HG03175 (cell line): ENCODE results near the gene GALNS.
"Not testable (repeated sequence)": the region's sequence is repeated elsewhere in the genome, so short reads cannot be mapped to it uniquely, and the experiment has no call there.

Experiments
- ATAC-seq: cut with Tn5 transposase; IDR thresholded peaks from one replicate; pipeline ENCODE4 v1.9.1; 2021; ENCODE audit warnings: mild to moderate bottlenecking, moderate library complexity; ENCODE audit not compliant: unreplicated experiment

Gene GALNS

GRCh38 chr16:88839745-88840599 is 16.8 kb downstream of the GALNS start:
- ATAC-seq: no peak

DNA sequence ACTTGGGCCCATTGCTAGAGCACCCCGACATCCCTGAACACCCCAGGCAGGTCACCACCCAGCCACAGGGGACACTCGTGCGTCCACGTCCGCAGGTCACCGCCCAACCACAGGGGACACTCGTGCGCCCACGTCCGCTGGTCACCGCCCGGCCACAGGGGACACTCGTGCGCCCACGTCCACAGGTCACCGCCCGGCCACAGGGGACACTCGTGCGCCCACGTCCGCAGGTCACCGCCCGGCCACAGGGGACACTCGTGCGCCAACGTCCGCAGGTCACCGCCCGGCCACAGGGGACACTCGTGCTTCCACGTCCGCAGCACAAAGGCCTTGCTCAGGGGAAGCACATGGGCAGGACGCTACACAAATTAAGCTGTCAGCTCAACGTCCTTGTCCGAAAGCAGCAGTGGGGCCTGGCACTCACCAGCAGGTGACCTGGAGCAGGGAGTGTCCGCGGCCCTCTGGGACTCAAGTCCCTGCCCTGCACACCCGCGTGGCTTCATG is 17.7 kb downstream of the GALNS start:
- no peak for ATAC-seq

DNA sequence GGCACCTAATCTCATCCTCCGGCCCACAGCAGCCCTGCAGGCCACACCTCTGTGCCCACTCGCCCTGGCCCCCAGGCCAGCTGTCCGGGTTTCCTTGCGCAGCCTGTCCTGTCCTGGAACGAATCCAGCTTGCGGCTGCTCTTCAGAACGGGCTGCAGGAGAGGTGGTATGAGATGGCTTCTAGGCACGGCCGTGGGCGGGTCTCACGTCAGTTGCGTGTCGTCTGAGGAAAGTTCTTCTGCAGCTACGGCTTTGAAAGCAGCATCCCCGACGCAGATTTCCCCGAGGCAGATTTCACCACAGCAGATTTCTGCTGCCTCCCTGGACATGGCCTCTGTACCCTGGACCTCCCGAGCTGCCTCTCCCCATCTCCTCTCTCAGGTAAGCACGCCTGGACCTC is 18.2 kb downstream of the GALNS start:
- no peak for ATAC-seq

GRCh38 chr16:88837806-88838205 is 18.9 kb downstream of the GALNS start:
- no peak for ATAC-seq

GRCh38 chr16:88836791-88837190 is 20.0 kb downstream of the GALNS start:
- ATAC-seq: no peak

GRCh38 chr16:88835818-88836217 is 20.9 kb downstream of the GALNS start:
- ATAC-seq: no peak

- no peak for ATAC-seq
Measured at GRCh38 chr16:88835383-88835782, 21.4 kb downstream of the GALNS start.

DNA sequence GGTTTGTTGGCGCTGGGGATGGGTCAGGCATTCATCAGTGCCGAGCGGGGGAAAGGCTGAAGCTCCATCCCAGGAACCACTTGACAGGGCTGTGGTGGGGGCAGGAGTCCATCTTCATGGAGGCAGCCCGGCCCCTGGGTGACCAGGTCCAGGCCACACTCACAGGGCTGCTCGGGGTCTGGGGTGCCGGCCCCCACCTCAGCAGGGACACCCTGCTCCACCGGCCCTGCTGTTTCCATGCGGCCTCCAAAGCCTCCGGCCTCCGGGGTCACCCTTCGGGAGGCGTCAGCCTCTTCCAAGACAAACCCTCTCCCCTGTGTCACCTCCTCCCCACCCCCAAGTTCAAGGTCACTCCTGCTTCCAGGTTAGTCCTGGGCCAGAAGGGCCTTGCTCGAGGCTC is 22.1 kb downstream of the GALNS start:
- no peak for ATAC-seq

DNA sequence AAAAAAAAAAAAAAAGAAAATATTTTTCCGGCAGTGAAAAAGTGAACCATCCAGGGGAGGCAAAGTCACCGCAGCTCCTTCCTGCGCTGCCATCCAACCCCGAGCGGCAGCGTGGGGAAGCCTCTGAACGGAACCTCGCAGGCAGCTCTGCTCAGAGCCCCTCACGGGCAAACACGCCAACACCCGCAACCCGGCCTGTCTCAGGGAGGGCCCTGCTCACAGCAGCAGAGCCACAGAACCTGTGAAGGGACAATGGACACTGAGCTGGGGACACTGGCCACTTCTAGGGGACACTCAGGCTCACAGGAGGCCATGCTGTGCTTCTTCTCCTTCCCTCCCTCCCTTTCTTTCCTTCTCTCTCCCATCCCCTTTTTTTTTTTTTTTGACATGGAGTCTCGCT is 23.7 kb downstream of the GALNS start:
- ATAC-seq: no peak

DNA sequence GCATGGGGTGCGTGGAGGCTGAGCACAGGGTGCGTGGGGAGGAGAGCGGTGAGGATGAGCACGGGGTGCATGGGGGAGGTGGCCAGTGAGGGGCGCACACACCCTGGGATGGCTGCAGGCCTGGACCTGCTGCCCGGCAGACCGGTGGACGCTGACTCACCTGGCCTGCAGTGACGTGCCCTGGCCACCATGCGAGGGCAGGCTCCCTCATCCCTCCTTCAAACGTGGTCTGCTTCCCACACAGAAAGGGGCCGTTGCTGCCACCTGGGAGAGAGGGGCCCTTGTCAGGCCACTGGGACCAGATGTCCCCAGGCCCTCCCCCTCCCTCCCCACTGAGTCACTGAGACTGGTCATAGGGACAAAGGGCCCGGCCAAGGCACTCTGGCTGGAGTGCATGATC is 24.9 kb downstream of the GALNS start:
- ATAC-seq: no peak

DNA sequence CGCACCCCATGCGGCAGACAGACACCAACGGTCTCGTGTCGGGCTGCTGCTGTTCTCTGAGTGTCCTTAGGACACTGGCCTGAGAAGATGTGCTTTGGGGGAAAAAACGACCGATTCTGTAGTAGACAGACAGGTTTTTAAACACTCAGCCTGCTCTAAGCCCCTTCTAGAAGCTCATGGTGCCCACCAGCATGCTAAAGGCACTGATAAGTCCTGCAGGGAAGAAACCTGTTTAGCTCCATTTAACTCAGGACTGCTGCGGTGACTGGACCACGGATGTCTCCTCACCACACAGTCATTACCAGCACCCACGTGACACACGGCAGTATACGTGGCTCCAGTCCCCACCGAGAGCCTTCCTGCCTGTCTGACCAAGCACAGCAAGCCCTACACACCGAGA is 26.0 kb downstream of the GALNS start:
- no peak for ATAC-seq

GRCh38 chr16:88830258-88830657 is 26.5 kb downstream of the GALNS start:
- ATAC-seq: no peak

DNA sequence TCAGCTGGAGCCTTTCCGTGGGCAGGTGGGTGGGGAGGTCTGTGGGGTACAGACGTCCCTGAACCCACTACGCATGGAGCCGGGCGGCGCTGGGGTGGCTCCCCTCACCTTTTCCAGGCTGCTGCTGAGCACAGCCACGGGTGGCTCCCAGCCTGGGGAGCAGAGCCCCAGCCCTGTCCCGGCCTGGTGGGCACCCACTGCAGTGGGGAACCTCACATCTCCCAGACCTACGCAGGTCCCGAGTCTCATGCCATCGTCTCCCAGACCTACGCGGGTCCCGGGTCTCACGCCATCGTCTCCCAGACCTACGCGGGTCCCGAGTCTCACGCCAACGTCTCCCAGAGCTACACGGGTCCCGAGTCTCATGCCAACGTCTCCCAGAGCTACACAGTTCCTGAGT is 28.0 kb downstream of the GALNS start:
- no peak for ATAC-seq

- no peak for ATAC-seq
Measured at GRCh38 chr16:88827727-88828126, 29.0 kb downstream of the GALNS start.

DNA sequence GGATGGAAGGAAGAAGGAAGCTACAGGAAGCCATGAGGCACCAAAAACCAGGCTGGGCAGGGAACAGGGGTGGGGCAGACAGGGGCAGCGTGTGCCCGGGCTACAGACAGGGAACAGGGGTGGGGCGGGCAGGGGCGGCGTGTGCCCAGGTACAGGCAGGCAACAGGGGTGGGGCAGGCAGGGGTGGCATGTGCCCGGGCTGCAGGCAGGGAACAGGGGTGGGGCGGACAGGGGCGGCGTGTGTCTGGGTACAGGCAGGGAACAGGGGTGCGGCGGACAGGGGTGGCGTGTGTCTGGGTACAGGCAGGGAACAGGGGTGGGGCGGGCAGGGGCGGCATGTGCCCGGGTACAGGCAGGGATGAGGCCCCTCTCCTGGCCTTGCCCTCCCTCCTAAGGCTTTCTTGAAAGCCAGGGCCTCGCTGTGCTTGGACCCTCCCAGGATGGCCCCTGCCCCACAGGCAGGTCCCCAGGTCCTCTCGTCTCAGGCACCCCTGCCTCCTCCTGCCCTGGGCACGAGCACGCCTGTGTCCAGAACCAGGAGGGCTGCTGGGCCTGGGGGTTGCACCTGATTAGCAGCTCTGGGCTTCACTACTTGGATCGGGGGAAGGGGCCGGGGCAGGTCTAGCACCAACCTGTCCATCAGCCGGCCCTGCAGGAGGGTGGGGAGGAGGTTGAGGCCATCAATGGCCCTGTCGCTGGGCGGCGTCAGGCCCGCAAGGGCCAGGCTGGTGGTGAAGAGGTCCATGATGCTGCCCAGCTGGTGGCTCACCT is 30.5 kb downstream of the GALNS start:
- ATAC-seq: no peak

- no peak for ATAC-seq
Measured at GRCh38 chr16:88825146-88825545, 31.6 kb downstream of the GALNS start.

DNA sequence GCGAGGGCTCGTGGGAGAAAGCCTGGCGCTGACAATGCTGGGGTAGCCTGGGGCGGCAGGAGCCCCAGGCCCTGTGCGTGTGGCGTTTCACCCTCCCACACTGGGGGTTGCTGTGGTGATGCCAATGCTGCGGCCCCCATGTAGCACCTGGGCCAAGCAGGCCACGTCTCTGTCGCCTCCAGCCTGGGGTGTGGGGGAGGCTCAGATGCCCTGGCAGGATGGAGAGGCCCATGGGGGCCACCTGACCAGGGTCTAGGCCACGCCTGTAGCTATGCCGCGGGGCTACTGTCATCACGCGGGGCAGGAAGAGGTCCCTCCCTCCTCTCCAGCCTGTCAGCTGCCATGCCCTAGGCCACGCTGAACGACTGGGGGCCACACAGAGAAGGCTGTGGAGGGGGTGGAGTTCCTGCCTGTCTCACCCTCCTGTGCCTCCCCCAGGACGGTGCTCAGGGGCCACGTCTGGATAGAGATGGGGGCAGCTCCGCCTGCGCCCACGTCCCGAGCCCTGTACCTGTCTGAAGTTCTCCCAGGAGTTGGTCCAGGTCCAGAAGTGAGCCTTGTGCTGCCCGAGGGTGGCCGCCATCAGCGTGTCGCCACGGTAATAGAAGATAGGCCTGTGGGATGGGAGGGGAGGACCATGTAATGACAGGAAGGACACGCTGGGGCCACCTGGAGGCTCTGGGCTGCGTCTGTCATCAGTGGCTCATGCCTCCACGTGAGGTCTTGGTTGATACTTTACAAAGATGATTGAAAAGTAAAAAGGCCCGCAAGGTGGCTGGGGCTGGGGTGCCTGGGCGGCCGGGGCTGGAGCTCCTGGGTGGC is 32.3 kb downstream of the GALNS start:
- no peak for ATAC-seq

DNA sequence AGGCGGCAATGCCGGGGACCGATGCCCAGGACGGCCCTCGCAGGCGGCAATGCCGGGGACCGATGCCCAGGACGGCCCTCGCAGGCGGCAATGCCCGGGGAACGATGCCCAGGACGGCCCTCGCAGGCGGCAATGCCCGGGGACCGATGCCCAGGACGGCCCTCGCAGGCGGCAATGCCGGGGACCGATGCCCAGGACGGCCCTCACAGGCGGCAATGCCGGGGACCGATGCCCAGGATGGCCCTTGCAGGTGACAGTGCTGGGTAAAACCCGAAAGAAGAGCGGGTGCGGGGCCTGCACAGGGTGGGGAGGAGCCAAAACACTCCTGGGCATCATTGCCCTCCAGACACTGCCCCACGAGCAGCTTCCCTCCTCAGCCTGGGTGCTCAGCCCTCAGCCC is 33.1 kb downstream of the GALNS start:
- ATAC-seq: not testable (repeated sequence)

DNA sequence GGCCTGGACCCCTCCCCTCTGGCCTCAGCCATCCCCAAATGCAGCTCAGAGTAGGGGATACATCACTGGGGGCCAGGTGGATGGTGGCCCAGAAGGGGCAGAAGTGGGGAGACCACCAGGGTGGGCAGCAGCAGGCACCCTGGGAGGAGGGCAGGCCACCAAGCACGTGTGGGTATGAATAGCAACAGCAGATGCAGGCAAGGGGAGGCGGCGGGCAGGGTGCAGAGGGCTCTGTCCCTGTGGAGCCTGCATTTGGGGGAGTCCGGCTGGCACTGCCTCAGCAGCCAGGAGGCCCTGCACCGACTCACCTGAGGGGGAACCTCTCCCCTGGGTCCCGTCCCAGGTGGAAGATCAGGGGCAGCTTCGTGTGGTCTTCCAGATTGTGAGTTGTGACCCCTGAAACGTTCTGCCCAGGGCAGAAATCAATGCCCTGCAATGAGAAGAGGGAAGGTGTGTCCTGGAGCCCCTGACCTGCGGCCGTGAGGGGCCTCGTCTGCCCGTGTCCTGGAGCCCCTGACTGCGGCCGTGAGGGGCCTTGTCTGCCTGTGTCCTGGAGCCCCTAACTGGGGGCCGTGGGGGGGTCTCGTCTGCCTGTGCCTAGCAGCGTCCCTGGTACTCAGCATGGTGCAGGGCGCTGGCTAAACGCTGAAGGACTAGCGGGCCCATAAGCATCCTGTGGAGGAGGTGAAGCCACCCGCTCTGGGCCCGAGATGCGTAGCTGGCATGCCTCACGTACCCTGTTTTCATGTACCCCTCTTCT is 34.3 kb downstream of the GALNS start:
- no peak for ATAC-seq

- no peak for ATAC-seq
Measured at GRCh38 chr16:88821168-88821850, 35.4 kb downstream of the GALNS start.
